ENCODE data around the gene ACOX1.
"Not testable (repeated sequence)": the region's sequence is repeated elsewhere in the genome, so short reads cannot be mapped to it uniquely, and the experiment has no call there.

The ACOX1 gene

GRCh38 chr17:75975757-75976174 is 3.2 kb downstream of the ACOX1 start:
- Histone ChIP-seq H3K4me2 (ENCODE audit: low read depth, low read length) (no peak overlapping the region), H3K27ac (ENCODE audit: low read length) (no peak overlapping the region), H3K27me3 (replicated peaks; ENCODE audit: insufficient read depth, low read length) (no peaks in the 10 kb centered on the region), H3K9me3 (replicated peaks; ENCODE audit: insufficient read depth, low read length) (no peaks in the 10 kb centered on the region), H3K79me2 (ENCODE audit: low read length) (peaks cover 21% of the 10 kb centered on the region), H4K20me1 (ENCODE audit: insufficient read depth, low read length) (no peaks in the 10 kb centered on the region), H3K4me3 (ENCODE audit: low read length) (no peak overlapping the region), H3F3A (ENCODE audit: insufficient read depth, low read length) (no peaks in the 10 kb centered on the region), H3K9ac (ENCODE audit: low read length) (no peak overlapping the region), H3K36me3 (replicated peaks; ENCODE audit: insufficient read depth, low read length) (no peaks in the 10 kb centered on the region), H2AFZ (ENCODE audit: low read length) (no peak overlapping the region), H3K4me1 (ENCODE audit: low read length) (no peaks in the 10 kb centered on the region), H3K9me2 (replicated peaks; ENCODE audit: insufficient read depth, low read length) (no peaks in the 10 kb centered on the region)
- DNase-seq: no peak
- TF ChIP-seq EZH2 (optimal IDR thresholded peaks at IDR 0.05; ENCODE audit: low read depth, low read length): no peak
- TF ChIP-seq CTCF (IDR thresholded peaks at IDR 0.05; ENCODE audit: low read length): no peak
- no peak for TF ChIP-seq EZH2phosphoT487 (IDR thresholded peaks at IDR 0.05; ENCODE audit: low read length)

DNA sequence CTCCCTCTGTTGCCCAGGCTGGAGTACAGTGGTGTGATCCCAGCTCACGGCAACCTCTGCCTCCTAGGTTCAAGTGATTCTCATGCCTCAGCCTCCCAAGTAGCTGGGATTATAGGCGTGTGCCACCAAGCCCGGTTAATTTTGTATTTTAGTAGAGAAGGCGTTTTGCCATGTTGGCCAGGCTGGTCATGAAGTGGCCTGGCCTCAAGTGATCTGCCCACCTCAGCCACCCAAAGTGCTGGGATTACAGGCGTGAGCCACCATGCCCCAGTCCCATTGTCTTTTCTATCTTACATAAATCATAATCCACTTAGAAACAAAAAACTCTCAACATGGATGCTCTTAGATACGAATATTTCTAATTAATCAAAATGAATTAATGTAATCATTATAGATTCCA is 3.8 kb downstream of the ACOX1 start:
- H3K9me3 ChIP-seq (replicated peaks; ENCODE audit: insufficient read depth, low read length); H3K36me3 ChIP-seq (replicated peaks; ENCODE audit: insufficient read depth, low read length); H3K27ac ChIP-seq (ENCODE audit: low read length); H3K4me2 ChIP-seq (ENCODE audit: low read depth, low read length); H2AFZ ChIP-seq (ENCODE audit: low read length); H3K4me1 ChIP-seq (ENCODE audit: low read length); H3K4me3 ChIP-seq (ENCODE audit: low read length); DNase-seq; H3K9me2 ChIP-seq (replicated peaks; ENCODE audit: insufficient read depth, low read length); H3K27me3 ChIP-seq (replicated peaks; ENCODE audit: insufficient read depth, low read length); H3K9ac ChIP-seq (ENCODE audit: low read length); H4K20me1 ChIP-seq (ENCODE audit: insufficient read depth, low read length); H3F3A ChIP-seq (ENCODE audit: insufficient read depth, low read length): not testable (repeated sequence)
- peaks cover 15% of the 10 kb centered on the region for H3K79me2 ChIP-seq (ENCODE audit: low read length)

DNA sequence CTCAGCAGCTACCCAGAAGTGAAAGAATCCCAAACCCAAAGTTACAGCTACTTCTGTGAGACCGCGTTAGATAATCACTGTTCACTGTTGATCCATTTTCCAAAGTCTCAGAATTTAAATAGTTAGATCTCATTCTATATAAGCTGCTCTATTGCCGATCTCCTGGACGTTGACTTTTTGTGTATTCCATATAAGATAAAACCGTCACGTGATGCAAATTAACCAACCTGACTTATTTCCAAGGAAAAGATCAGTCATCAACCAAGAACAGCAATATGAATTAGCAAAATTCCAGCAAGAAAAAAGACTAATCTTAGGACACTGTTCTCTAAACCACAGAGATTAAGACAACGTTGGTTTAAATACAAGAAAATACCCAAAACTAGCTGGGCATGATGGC is 8.3 kb downstream of the ACOX1 start:
- no peaks in the 10 kb centered on the region for H3K9me2 ChIP-seq (replicated peaks; ENCODE audit: insufficient read depth, low read length)
- no peaks in the 10 kb centered on the region for H3F3A ChIP-seq (ENCODE audit: insufficient read depth, low read length)
- no peak overlapping the region for H3K27ac ChIP-seq (ENCODE audit: low read length)
- DNase-seq: no peak
- no peak overlapping the region for H3K9ac ChIP-seq (ENCODE audit: low read length)
- H3K36me3 ChIP-seq (replicated peaks; ENCODE audit: insufficient read depth, low read length): no peaks in the 10 kb centered on the region
- H3K4me1 ChIP-seq (ENCODE audit: low read length): no peaks in the 10 kb centered on the region
- H3K27me3 ChIP-seq (replicated peaks; ENCODE audit: insufficient read depth, low read length): no peaks in the 10 kb centered on the region
- no peaks in the 10 kb centered on the region for H3K79me2 ChIP-seq (ENCODE audit: low read length)
- H3K4me3 ChIP-seq (ENCODE audit: low read length): no peak overlapping the region
- H3K4me2 ChIP-seq (ENCODE audit: low read depth, low read length): no peak overlapping the region
- no peak overlapping the region for H2AFZ ChIP-seq (ENCODE audit: low read length)
- TF ChIP-seq CTCF (IDR thresholded peaks at IDR 0.05; ENCODE audit: low read length): no peak
- no peak for TF ChIP-seq EZH2phosphoT487 (IDR thresholded peaks at IDR 0.05; ENCODE audit: low read length)
- no peak for TF ChIP-seq EZH2 (optimal IDR thresholded peaks at IDR 0.05; ENCODE audit: low read depth, low read length)
- no peaks in the 10 kb centered on the region for H3K9me3 ChIP-seq (replicated peaks; ENCODE audit: insufficient read depth, low read length)
- no peaks in the 10 kb centered on the region for H4K20me1 ChIP-seq (ENCODE audit: insufficient read depth, low read length)

DNA sequence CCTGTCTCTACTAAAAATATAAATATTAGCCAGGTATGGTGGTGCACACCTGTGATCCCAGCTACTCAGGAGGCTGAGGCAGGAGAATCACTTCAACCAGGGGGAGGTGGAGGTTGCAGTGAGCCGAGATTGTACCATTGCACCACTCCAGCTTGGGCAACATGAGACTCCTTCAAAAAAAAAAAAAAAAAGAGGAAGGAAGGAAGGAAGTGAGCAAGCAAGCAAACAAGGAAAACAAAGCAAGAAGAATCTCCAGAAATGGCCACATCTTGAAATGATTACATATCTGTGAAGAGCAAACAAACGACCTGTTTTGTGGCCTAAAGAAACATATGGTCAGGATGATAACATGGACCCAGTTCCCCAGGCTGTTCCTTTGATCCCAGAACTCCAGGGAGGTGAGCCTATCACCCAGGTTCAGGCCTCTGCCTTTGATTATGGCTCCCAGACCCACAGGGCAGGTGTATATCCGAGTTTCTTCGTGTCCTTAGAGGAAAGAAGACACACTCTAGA is 8.9 kb downstream of the ACOX1 start:
- Histone ChIP-seq H3K9me2 (replicated peaks; ENCODE audit: insufficient read depth, low read length) (no peaks in the 10 kb centered on the region), H3F3A (ENCODE audit: insufficient read depth, low read length) (no peaks in the 10 kb centered on the region), H3K36me3 (replicated peaks; ENCODE audit: insufficient read depth, low read length) (no peaks in the 10 kb centered on the region), H3K4me3 (ENCODE audit: low read length) (no peak overlapping the region), H3K4me1 (ENCODE audit: low read length) (no peaks in the 10 kb centered on the region), H3K9ac (ENCODE audit: low read length) (no peak overlapping the region), H4K20me1 (ENCODE audit: insufficient read depth, low read length) (no peaks in the 10 kb centered on the region), H3K9me3 (replicated peaks; ENCODE audit: insufficient read depth, low read length) (no peaks in the 10 kb centered on the region), H3K79me2 (ENCODE audit: low read length) (no peaks in the 10 kb centered on the region), H2AFZ (ENCODE audit: low read length) (no peak overlapping the region), H3K27me3 (replicated peaks; ENCODE audit: insufficient read depth, low read length) (no peaks in the 10 kb centered on the region), H3K4me2 (ENCODE audit: low read depth, low read length) (no peak overlapping the region), H3K27ac (ENCODE audit: low read length) (no peak overlapping the region)
- TF ChIP-seq EZH2 (optimal IDR thresholded peaks at IDR 0.05; ENCODE audit: low read depth, low read length) (no peak), EZH2phosphoT487 (IDR thresholded peaks at IDR 0.05; ENCODE audit: low read length) (no peak), CTCF (IDR thresholded peaks at IDR 0.05; ENCODE audit: low read length) (no peak)
- no peak for DNase-seq

GRCh38 chr17:75969044-75969443 is 9.9 kb downstream of the ACOX1 start:
- not testable (repeated sequence) for H3F3A ChIP-seq (ENCODE audit: insufficient read depth, low read length); H3K9ac ChIP-seq (ENCODE audit: low read length); H3K4me1 ChIP-seq (ENCODE audit: low read length); H3K27ac ChIP-seq (ENCODE audit: low read length); H3K9me3 ChIP-seq (replicated peaks; ENCODE audit: insufficient read depth, low read length); H3K79me2 ChIP-seq (ENCODE audit: low read length); H3K36me3 ChIP-seq (replicated peaks; ENCODE audit: insufficient read depth, low read length); H3K4me2 ChIP-seq (ENCODE audit: low read depth, low read length); H3K4me3 ChIP-seq (ENCODE audit: low read length); H3K27me3 ChIP-seq (replicated peaks; ENCODE audit: insufficient read depth, low read length); H2AFZ ChIP-seq (ENCODE audit: low read length); DNase-seq; H4K20me1 ChIP-seq (ENCODE audit: insufficient read depth, low read length); H3K9me2 ChIP-seq (replicated peaks; ENCODE audit: insufficient read depth, low read length)

Data from MM.1S (cell line).